Stomach (tissue), 9 donors: ENCODE data around the gene ANG. TPM values are rescaled to one million over a fixed set of nuclear protein-coding genes. Genes with fewer than 3 reads are reported as not detected.

Experiments
- DNase-seq, 2 donors: peaks; one replicate each; pipeline versions ENCODE4 v3.0.0 to v3.0.0-alpha.2; 2013 to 2019
- H3K27ac ChIP-seq, 5 donors: fragments of 200-600 bp in 4 of 5; sonication (generic) in 4 of 5; one replicate each; pipeline ENCODE4 v1.5.1; 2013 to 2019; ENCODE audit warnings: mild to moderate bottlenecking in 1 of 5, moderate library complexity in 1 of 5
- H3K27me3 ChIP-seq, 3 donors: fragments of 200-600 bp; sonication (generic); one replicate each; pipeline ENCODE4 v1.5.1; 2017 to 2019; ENCODE audit warnings: mixed run types in 1 of 3
- H3K36me3 ChIP-seq, 4 donors: fragments of 200-600 bp; sonication (generic); 1 replicate in 3 of 4; 2 replicates in 1 of 4; pipeline ENCODE4 v1.5.1; 2016 to 2019
- H3K4me1 ChIP-seq, 4 donors: fragments of 200-600 bp; sonication (generic); one replicate each; pipeline ENCODE4 v1.5.1; 2016 to 2019
- H3K4me3 ChIP-seq, 4 donors: fragments of 200-600 bp; sonication (generic) in 3 of 4; one replicate each; pipeline ENCODE4 v1.5.1; 2016 to 2019; ENCODE audit warnings: mild to moderate bottlenecking in 1 of 4
- H3K9me3 ChIP-seq, 4 donors: fragments of 200-600 bp; sonication (generic); one replicate each; pipeline ENCODE4 v1.5.1; 2016 to 2019
- EP300 ChIP-seq: sonication (generic); formaldehyde crosslinking; IDR thresholded peaks from one replicate; pipeline ENCODE4 v1.6.1; 2017; ENCODE audit warnings: antibody characterized with exemption
- POLR2A ChIP-seq, 4 donors: fragments of 450-650 bp; IDR thresholded peaks; one replicate each; pipeline ENCODE4 v1.6.1; 2016; ENCODE audit warnings: antibody characterized with exemption in 4 of 4, control low read depth in 2 of 4, mild to moderate bottlenecking in 1 of 4, moderate library complexity in 1 of 4
- POLR2AphosphoS5 ChIP-seq, 3 donors: sonication (generic); formaldehyde crosslinking; IDR thresholded peaks; one replicate each; pipeline ENCODE4 v1.6.1; 2016; ENCODE audit warnings: antibody characterized with exemption in 3 of 3
- WGBS, 5 donors: extraction: QIAGEN DNeasy Blood & Tissue Kit in 3 of 5; methylation state at CpG; one replicate each; pipeline versions ENCODE4 v1.1.5 to v1.1.7; 2013 to 2018; 5-methylcytosine and 5-hydroxymethylcytosine counted together
- intact Hi-C: fragments of 100-400 bp; cut with DNase I; formaldehyde crosslinking; loops from one replicate; pipeline ENCODE4 v1.15.1; 2023; ENCODE audit warnings: low total_unique reads
- polyA plus RNA-seq, 3 donors: library from polyadenylated mRNA; stranded (reverse); fragments of 200-250 nt; gene quantifications; one replicate each; pipeline ENCODE4 v1.2.3, GENCODE V29; 2013
- total RNA-seq, 5 donors: library from RNA; depleted of rRNA; stranded (reverse); fragments of >200 nt; gene quantifications; one replicate each; pipeline versions ENCODE4 v1.1.0 to v1.2.3, GENCODE V29; 2014 to 2016
- TF ChIP-seq, protein P1 (sequence below), 7 experiments: fragments of 450-650 bp in 4 of 7; fragments of 200-600 bp in 3 of 7; sonication (generic) in 3 of 7; IDR thresholded peaks; one replicate each; pipeline ENCODE4 v1.5.1; 2016 to 2019; ENCODE audit warnings: antibody characterized with exemption in 7 of 7, control low read depth in 2 of 7, mild to moderate bottlenecking in 1 of 7
- donor health status: healthy with polysubstance abuse.
- donor health status: Bipolar disorder and iron deficiency.
- donor health status: healthy.

ANG gene
- total and polyA plus RNA-seq, 8 donors: 0.58 to 46.1 (median 31.3) TPM

DNA sequence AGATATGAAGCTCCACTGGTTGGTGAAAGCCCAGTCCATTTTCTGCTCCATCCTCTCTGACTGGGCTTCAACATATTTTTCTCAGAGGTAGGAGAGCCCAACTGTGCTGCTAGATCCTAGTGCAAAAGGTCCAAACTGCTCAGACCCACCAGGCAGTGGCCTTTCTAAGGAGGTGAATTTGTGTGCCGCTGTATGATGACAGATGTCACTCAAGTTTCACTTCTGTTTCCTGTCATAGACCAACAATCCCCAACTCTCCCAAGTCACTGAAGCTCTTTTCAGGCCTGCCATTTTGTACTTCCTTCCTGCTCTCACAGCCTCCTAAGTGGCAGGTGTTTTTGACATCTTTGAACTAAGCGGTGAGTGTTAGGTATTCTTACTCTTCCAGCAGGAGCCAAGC is 20.6 kb upstream of the ANG start:
- Histone ChIP-seq H3K9me3 (no peaks in the 10 kb centered on the region), H3K4me1 (peaks cover 0 to 20% (median 11%) of the 10 kb centered on the region in 4 donors), H3K36me3 (no peaks in the 10 kb centered on the region), H3K27me3 (peaks cover 0 to 27% (median 0%) of the 10 kb centered on the region in 3 donors), H3K4me3 (no peak overlapping the region), H3K27ac (no peak overlapping the region)
- 66 to 94% (median 81%) methylated on average over 2 of the region's 2 CpGs for WGBS, 5 donors
- DNase-seq: peak in 1 of 2 donors; percentile 26
- TF ChIP-seq, protein P1, sequence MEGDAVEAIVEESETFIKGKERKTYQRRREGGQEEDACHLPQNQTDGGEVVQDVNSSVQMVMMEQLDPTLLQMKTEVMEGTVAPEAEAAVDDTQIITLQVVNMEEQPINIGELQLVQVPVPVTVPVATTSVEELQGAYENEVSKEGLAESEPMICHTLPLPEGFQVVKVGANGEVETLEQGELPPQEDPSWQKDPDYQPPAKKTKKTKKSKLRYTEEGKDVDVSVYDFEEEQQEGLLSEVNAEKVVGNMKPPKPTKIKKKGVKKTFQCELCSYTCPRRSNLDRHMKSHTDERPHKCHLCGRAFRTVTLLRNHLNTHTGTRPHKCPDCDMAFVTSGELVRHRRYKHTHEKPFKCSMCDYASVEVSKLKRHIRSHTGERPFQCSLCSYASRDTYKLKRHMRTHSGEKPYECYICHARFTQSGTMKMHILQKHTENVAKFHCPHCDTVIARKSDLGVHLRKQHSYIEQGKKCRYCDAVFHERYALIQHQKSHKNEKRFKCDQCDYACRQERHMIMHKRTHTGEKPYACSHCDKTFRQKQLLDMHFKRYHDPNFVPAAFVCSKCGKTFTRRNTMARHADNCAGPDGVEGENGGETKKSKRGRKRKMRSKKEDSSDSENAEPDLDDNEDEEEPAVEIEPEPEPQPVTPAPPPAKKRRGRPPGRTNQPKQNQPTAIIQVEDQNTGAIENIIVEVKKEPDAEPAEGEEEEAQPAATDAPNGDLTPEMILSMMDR (IDR thresholded peaks at IDR 0.05): no peak
- TF ChIP-seq POLR2AphosphoS5 (IDR thresholded peaks at IDR 0.05) (no peak), POLR2A (IDR thresholded peaks at IDR 0.05) (no peak), EP300 (no peak)
- intact Hi-C loops: no loop called here

DNA sequence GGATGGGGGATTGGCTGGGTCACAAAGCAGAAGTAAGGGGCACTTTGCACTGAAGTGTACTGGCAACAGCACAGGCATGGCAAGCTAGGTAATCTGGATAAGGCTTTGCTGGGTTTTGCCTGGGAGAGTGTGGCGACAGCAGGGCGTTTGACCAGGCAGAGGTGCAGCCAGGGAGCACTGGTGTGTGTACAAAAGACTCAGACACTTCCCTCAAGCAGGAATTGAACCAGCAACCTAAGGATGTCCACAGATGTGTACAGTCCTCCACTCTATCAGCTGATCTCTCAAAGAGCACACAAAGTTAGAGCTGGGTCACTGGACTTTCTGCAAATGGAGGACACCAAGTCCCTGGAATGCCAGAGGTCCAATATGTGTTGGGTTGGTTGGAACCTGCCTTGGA is 19.6 kb upstream of the ANG start:
- 81 to 91% (median 88%) methylated on average over 2 of the region's 2 CpGs for WGBS, 5 donors
- H3K4me3 ChIP-seq: no peak overlapping the region

DNA sequence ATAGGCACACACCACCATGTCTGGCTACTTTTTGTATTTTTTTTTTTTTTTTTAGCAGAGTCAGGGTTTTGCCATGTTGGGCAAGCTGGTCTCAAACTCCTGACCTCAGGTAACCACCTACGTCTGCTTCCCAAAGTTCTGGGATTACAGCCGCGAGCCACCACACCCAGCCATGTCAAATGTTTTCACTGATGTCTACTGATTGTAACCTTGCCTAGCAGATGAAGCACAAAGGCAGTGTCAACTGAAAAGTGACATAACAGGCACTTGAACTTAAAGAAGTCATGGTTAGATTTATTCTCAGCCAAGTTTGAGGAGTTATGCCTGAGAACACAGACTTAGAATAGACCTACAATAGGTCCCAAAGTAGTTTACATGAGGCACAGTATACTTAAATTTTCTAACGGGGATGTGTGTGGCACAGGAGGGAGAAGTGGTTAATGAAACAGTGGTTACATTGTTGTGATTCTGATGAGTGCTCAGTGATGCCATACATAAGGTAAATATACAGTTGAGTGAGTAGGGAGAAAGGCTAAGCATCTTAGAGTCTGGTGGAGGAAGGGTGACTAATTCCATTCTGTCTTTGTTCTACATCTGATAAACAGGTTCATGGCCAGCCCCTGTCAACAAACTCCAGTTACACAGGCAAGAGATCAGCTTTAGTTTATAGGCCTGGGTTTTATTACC is 16.8 kb upstream of the ANG start:
- TF ChIP-seq POLR2A (IDR thresholded peaks at IDR 0.05) (no peak), POLR2AphosphoS5 (IDR thresholded peaks at IDR 0.05) (peak in 1 of 3 donors; percentile 23)
- Histone ChIP-seq H3K36me3 (no peaks in the 10 kb centered on the region), H3K27me3 (peaks cover 0 to 10% (median 0%) of the 10 kb centered on the region in 3 donors), H3K27ac (no peak overlapping the region), H3K4me1 (peaks cover 0 to 4% (median 0%) of the 10 kb centered on the region in 4 donors), H3K4me3 (no peak overlapping the region), H3K9me3 (no peaks in the 10 kb centered on the region)
- intact Hi-C loops: no loop called here
- peak in 1 of 2 donors; percentile 70 for DNase-seq
- 32 to 74% (median 52%) methylated on average over 4 of the region's 4 CpGs for WGBS, 5 donors

More for the DNA sequence above, 19.6 kb upstream of the ANG start:
- intact Hi-C loops: no loop called here
- DNase-seq: no peak
- Histone ChIP-seq H3K27me3 (peaks cover 0 to 24% (median 0%) of the 10 kb centered on the region in 3 donors), H3K27ac (no peak overlapping the region), H3K9me3 (no peaks in the 10 kb centered on the region), H3K4me1 (peaks cover 0 to 10% (median 2%) of the 10 kb centered on the region in 4 donors), H3K36me3 (no peaks in the 10 kb centered on the region)
- TF ChIP-seq POLR2A (IDR thresholded peaks at IDR 0.05) (no peak), POLR2AphosphoS5 (IDR thresholded peaks at IDR 0.05) (no peak), EP300 (no peak)
- TF ChIP-seq, protein P1 (IDR thresholded peaks at IDR 0.05): no peak

DNA sequence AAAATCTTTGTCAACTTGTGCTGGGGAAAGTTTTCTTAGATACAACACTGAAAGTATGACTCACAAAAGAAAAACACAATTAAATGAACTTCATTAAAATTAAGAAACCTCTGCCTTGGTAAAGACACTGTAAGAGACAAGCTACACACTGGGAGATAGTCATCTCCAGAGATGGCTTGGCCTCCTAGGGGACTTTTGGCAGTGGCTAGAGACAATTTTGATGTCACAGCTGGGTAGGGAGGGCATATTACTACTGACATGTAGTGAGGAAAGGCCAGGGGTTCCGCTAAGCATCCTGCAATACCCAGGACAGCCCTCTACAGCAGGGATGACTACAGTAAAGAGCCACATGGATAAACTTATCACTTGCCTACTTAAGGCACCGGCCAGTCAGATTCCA is 12.9 kb upstream of the ANG start:
- Histone ChIP-seq H3K4me1 (peaks cover 5 to 12% (median 6%) of the 10 kb centered on the region in 4 donors), H3K36me3 (no peaks in the 10 kb centered on the region), H3K9me3 (no peaks in the 10 kb centered on the region), H3K27me3 (peaks cover 0 to 7% (median 0%) of the 10 kb centered on the region in 3 donors), H3K4me3 (no peak overlapping the region), H3K27ac (no peak overlapping the region)
- no peak for DNase-seq
- intact Hi-C loops: no loop called here
- WGBS, 5 donors: 83 to 100% (median 83%) methylated on average over 2 of the region's 2 CpGs
- TF ChIP-seq POLR2A (IDR thresholded peaks at IDR 0.05): no peak
- TF ChIP-seq POLR2AphosphoS5 (IDR thresholded peaks at IDR 0.05): no peak
- TF ChIP-seq, protein P1 (IDR thresholded peaks at IDR 0.05): no peak
- TF ChIP-seq EP300: no peak

DNA sequence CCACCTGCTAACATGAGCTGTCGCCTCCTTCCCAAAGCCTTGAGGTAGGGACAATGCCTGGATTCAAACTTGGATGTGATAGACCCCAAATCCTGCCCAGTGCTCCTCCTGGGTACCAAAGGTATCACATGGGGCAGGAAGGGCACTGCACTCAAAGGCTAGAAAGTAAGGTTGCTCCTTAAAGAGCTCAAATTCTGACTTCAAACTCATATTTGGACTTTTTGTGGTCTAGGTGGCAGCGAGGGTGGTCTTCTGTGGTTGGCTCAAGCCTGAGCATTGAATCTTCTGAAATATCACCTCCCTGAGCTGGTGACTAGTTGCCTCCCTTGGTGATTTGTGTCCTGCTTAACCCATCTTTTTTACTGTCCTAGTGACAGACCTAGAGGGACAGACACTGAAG is 12.5 kb upstream of the ANG start:
- no peak for DNase-seq
- H3K4me1 ChIP-seq: peaks cover 9 to 16% (median 10%) of the 10 kb centered on the region in 4 donors
- no peak overlapping the region for H3K27ac ChIP-seq
- intact Hi-C loops: no loop called here
- no peak for TF ChIP-seq EP300
- TF ChIP-seq, protein P1 (IDR thresholded peaks at IDR 0.05): no peak
- TF ChIP-seq POLR2A (IDR thresholded peaks at IDR 0.05): no peak
- no peak for TF ChIP-seq POLR2AphosphoS5 (IDR thresholded peaks at IDR 0.05)
- no peak overlapping the region for H3K4me3 ChIP-seq
- H3K27me3 ChIP-seq: peaks cover 0 to 7% (median 0%) of the 10 kb centered on the region in 3 donors
- no peaks in the 10 kb centered on the region for H3K36me3 ChIP-seq
- 69 to 92% (median 91%) methylated on average over 2 of the region's 2 CpGs for WGBS, 5 donors
- no peaks in the 10 kb centered on the region for H3K9me3 ChIP-seq
